ENCODE data around the gene LCE1F.

Gene LCE1F

DNA sequence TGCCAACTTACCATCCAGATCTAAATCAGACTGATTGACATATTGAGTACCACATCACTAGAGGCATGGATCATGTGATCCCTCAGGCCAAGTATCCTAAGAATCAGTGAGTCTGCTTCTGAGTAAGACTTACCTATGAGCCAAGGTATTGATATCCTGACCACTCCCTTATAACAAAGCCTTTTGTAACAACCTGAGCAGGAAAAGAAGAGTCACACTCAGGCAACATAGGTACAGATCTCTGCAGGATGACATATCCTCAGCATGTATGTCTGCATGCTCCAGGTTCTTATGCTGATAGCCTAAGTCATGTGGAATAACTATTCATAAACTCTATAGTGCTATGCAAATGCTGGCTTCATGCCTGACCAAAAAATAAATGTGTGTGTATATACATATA, 50.0 kb downstream of the LCE1F start:
- no peak for TF ChIP-seq CTCF (IDR thresholded peaks at IDR 0.05; ENCODE audit: insufficient read depth, missing control alignments)
- FAIRE-seq = no peak

More for the DNA sequence above, 50.0 kb downstream of the LCE1F start:
- no peak for DNase-seq (ENCODE audit: insufficient read length, low spot score)
